B cell (primary cell): ENCODE data around the gene RRAD. TPM values are rescaled to one million over a fixed set of nuclear protein-coding genes. Genes with fewer than 3 reads are reported as not detected.

Experiments used
- ATAC-seq: fragments of 200-7000 bp; cut with Tn5 transposase; one replicate; pipeline ENCODE4 v1.10.0; 2021; ENCODE audit warnings: low read depth, mild to moderate bottlenecking, moderate number of reproducible peaks, moderate library complexity
- CTCF ChIA-PET: fragments of 350-600 bp; sonication (Branson Sonifier 250); formaldehyde crosslinking; loops from one replicate; lab custom pipeline; 2021; ENCODE audit warnings: antibody characterized with exemption, inconsistent platforms; lab: Charles Lee
- POLR2A ChIA-PET: fragments of 350-600 bp; sonication (Branson Sonifier 250); formaldehyde crosslinking; loops from one replicate; lab custom pipeline; 2021; ENCODE audit warnings: antibody characterized with exemption; lab: Charles Lee
- DNase-seq: peaks from one replicate; pipeline ENCODE4 v3.0.0; 2013
- H2AFZ ChIP-seq: 2 replicates; pipeline ENCODE4 v1.6.1; 2012; ENCODE audit warnings: mild to moderate bottlenecking, low read depth, low read length; ENCODE audit not compliant: insufficient read depth, poor library complexity, severe bottlenecking
- H3K27ac ChIP-seq, 2 donors: 1 replicate in 1 of 2; 2 replicates in 1 of 2; pipeline ENCODE4 v1.5.1; 2012 to 2013; ENCODE audit warnings: low read length in 2 of 2, mild to moderate bottlenecking in 2 of 2, moderate library complexity in 1 of 2
- H3K27me3 ChIP-seq, 4 experiments: fragments of 200-600 bp in 1 of 4; sonication (generic) in 1 of 4; replicated peaks in 1 of 4; 1 replicate in 2 of 4; 2 replicates in 2 of 4; pipeline versions ENCODE4 v1.6.1 to v1.7.0; 2013 to 2016; ENCODE audit warnings: low read length in 3 of 4, mild to moderate bottlenecking in 2 of 4, mixed read lengths in 1 of 4, moderate library complexity in 1 of 4; ENCODE audit not compliant: insufficient read depth in 4 of 4, control insufficient read depth in 3 of 4; ENCODE audit errors: control extremely low read depth in 1 of 4
- H3K36me3 ChIP-seq, 2 experiments: replicated peaks in 1 of 2; 1 replicate in 1 of 2; 2 replicates in 1 of 2; pipeline versions ENCODE4 v1.6.1 to v1.7.1; 2013; ENCODE audit warnings: low read length in 1 of 2; ENCODE audit not compliant: insufficient read depth in 2 of 2, control insufficient read depth in 1 of 2; ENCODE audit errors: control extremely low read depth in 1 of 2, extremely low read depth in 1 of 2
- H3K4me1 ChIP-seq, 2 donors: fragments of 200-600 bp in 1 of 2; sonication (generic) in 1 of 2; 1 replicate in 1 of 2; 2 replicates in 1 of 2; pipeline versions ENCODE4 v1.5.1 to v1.6.1; 2013 to 2017; ENCODE audit warnings: low read length in 2 of 2; ENCODE audit not compliant: control insufficient read depth in 2 of 2, insufficient read depth in 2 of 2
- H3K4me2 ChIP-seq: replicated peaks from 2 replicates; pipeline ENCODE3; 2012; ENCODE audit warnings: mild to moderate bottlenecking, low read depth, low read length; ENCODE audit not compliant: poor library complexity, severe bottlenecking
- H3K4me3 ChIP-seq, 5 experiments: fragments of 200-600 bp in 1 of 5; sonication (generic) in 1 of 5; 1 replicate in 3 of 5; 2 replicates in 2 of 5; pipeline versions ENCODE4 v1.5.1 to v1.7.0; 2011 to 2016; ENCODE audit warnings: low read length in 4 of 5, mild to moderate bottlenecking in 4 of 5, low read depth in 2 of 5, control low read depth in 1 of 5, moderate library complexity in 1 of 5; ENCODE audit not compliant: insufficient read depth in 1 of 5; ENCODE audit errors: control extremely low read depth in 1 of 5, extremely low read depth in 1 of 5
- H3K79me2 ChIP-seq: fragments of 200-600 bp; sonication (generic); one replicate; pipeline ENCODE4 v1.6.0; 2016; ENCODE audit warnings: low read length; ENCODE audit not compliant: control insufficient read depth, insufficient read depth
- H3K9ac ChIP-seq: fragments of 200-600 bp; sonication (generic); 2 replicates; pipeline ENCODE4 v1.6.1; 2017; ENCODE audit warnings: mild to moderate bottlenecking, low read length, moderate library complexity
- H3K9me3 ChIP-seq, 3 donors: one replicate each; pipeline versions ENCODE4 v1.6.1 to v1.7.1; 2013; ENCODE audit warnings: low read length in 2 of 3; ENCODE audit not compliant: control insufficient read depth in 2 of 3, insufficient read depth in 1 of 3; ENCODE audit errors: control extremely low read depth in 1 of 3
- H4K20me1 ChIP-seq: 2 replicates; pipeline ENCODE4 v1.6.0; 2012; ENCODE audit warnings: mild to moderate bottlenecking, low read length; ENCODE audit not compliant: insufficient read depth, control insufficient read depth, poor library complexity, severe bottlenecking
- H3K27ac Mint-ChIP-seq: one replicate; pipeline ENCODE4 v1.8.0; 2021; ENCODE audit warnings: mixed read lengths
- H3K27me3 Mint-ChIP-seq: one replicate; pipeline ENCODE4 v1.8.0; 2021; ENCODE audit warnings: mixed read lengths
- H3K4me1 Mint-ChIP-seq: one replicate; pipeline ENCODE4 v1.8.0; 2021; ENCODE audit warnings: mixed read lengths
- H3K4me3 Mint-ChIP-seq: one replicate; pipeline ENCODE4 v1.8.0; 2021; ENCODE audit warnings: mixed read lengths
- H3K9me3 Mint-ChIP-seq: one replicate; pipeline ENCODE4 v1.8.0; 2022; ENCODE audit warnings: mixed read lengths; ENCODE audit not compliant: insufficient read depth
- EZH2 ChIP-seq: IDR thresholded peaks from 2 replicates; pipeline ENCODE4 v1.6.1; 2012; ENCODE audit warnings: borderline replicate concordance, low read depth, mild to moderate bottlenecking, moderate library complexity, low read length; ENCODE audit not compliant: insufficient read depth, poor library complexity, severe bottlenecking
- WGBS: methylation state at CpG from one replicate; pipeline ENCODE4 v1.1.5; 2013; ENCODE audit warnings: missing lambda C conversion rate; ENCODE audit not compliant: insufficient coverage; 5-methylcytosine and 5-hydroxymethylcytosine counted together
- intact Hi-C: fragments of 100-400 bp; cut with micrococcal nuclease; formaldehyde crosslinking; loops from one replicate; pipeline ENCODE4 v1.10.0; 2022
- polyA plus RNA-seq: library from polyadenylated mRNA; depleted of rRNA; stranded (reverse); fragments of >200 nt; gene quantifications from 2 replicates; pipeline ENCODE4 v1.2.3, GENCODE V29; 2012
- total RNA-seq, 2 donors: library from RNA; stranded (reverse); fragments of 120-200 nt in 1 of 2; gene quantifications; 1 replicate in 1 of 2; 2 replicates in 1 of 2; pipeline versions ENCODE4 v1.2.3 to v1.2.4, GENCODE V29; 2013 to 2022
- TF ChIP-seq, protein P1 (sequence below): fragments of 200-600 bp; IDR thresholded peaks from one replicate; pipeline ENCODE4 v1.8.0; 2022; ENCODE audit warnings: antibody characterized with exemption, mild to moderate bottlenecking

Gene RRAD
- total and polyA plus RNA-seq, 2 donors (not counting 1 experiment from before 2014, with no cell fraction given) = 0.64 to 1.9 TPM

DNA sequence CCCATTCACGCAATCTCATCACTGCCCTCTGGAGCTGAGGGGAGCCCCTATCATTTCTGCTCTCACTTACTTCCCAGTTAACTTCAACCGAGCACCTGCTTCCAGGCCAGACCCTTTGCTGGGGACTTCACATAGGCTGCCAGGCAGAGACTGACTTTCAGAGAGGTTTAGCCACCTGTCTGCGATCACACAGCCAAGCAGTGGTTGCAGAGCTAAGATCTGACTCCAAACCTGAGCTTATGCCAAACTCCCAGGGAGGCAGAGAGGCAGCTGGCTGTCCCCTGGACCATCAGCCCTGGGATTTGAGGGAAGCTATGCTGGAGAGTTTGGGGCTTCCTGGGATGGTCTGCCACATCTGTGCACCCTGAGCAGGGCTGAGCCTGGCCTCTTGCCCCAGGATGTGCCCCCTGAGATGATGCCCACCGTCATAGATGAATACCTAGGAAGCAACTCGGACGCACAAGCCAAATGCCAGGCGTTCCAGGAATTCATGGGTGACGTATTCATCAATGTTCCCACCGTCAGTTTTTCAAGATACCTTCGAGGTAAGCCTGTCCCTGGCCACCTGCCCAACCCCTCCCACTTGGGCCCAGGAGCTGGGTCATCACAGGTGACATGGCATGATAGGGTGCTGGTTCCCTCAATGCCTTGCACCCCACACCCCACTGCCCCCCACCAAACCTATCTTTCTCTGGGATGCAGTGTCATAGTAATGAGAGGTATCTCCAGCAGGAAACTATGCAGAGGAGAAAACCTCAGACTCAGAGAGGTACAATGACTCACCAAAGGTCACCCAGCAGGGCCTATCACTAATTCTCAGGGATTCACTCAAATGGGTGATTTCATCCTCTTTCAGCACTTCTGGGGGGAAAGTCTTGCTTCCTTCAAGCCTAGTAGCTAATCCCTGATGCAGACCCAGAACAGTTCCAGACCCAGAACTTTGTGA is 45.7 kb upstream of the RRAD start:
- no peaks in the 10 kb centered on the region for H3K9me3 Mint-ChIP-seq
- Histone ChIP-seq H3K36me3 (no peaks in the 10 kb centered on the region), H4K20me1 (no peaks in the 10 kb centered on the region), H3K4me3 (no peak overlapping the region), H3K9me3 (no peaks in the 10 kb centered on the region), H3K9ac (no peak overlapping the region), H3K79me2 (no peaks in the 10 kb centered on the region), H3K4me2 (no peak overlapping the region), H2AFZ (no peak overlapping the region), H3K27ac (no peak overlapping the region), H3K4me1 (no peaks in the 10 kb centered on the region), H3K27me3 (peaks cover 0 to 5% (median 0%) of the 10 kb centered on the region in 4 experiments)
- H3K27ac Mint-ChIP-seq = no peak overlapping the region
- intact Hi-C loops = no loop called here
- CTCF ChIA-PET = interaction anchor here (0.8 to 2.4 kb wide), 2 partner anchors 10 to 184 kb away, joined by 3 to 8 read pairs; partner anchors contain the start of gene CES3
- 88% methylated on average over 10 of the region's 10 CpGs for WGBS
- H3K27me3 Mint-ChIP-seq = peaks cover 9% of the 10 kb centered on the region
- POLR2A ChIA-PET = no interaction called here
- no peak for ATAC-seq
- TF ChIP-seq, protein P1, sequence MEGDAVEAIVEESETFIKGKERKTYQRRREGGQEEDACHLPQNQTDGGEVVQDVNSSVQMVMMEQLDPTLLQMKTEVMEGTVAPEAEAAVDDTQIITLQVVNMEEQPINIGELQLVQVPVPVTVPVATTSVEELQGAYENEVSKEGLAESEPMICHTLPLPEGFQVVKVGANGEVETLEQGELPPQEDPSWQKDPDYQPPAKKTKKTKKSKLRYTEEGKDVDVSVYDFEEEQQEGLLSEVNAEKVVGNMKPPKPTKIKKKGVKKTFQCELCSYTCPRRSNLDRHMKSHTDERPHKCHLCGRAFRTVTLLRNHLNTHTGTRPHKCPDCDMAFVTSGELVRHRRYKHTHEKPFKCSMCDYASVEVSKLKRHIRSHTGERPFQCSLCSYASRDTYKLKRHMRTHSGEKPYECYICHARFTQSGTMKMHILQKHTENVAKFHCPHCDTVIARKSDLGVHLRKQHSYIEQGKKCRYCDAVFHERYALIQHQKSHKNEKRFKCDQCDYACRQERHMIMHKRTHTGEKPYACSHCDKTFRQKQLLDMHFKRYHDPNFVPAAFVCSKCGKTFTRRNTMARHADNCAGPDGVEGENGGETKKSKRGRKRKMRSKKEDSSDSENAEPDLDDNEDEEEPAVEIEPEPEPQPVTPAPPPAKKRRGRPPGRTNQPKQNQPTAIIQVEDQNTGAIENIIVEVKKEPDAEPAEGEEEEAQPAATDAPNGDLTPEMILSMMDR = no peak
- no peak for TF ChIP-seq EZH2
- H3K4me3 Mint-ChIP-seq = no peak overlapping the region
- DNase-seq = no peak
- no peaks in the 10 kb centered on the region for H3K4me1 Mint-ChIP-seq

DNA sequence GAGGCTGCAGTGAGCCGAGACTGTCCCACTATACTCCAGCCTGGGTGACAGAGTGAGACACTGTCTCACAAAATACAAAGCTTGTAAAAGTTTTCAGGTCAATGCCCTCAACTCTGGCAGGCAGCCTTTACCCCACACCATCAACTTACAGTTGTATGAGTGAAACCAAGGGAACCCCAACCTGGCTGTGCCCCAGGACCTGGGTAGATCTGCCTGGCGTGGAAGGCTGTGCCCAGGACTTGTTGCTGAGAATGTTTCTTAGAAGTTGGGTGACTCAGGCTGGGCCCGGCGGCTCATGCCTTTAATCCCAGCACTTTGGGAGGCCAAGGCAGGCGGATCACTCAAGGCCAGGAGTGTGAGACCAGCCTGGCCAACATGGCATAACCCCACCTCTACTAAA is 43.5 kb upstream of the RRAD start:
- Histone ChIP-seq H3K36me3 (no peaks in the 10 kb centered on the region), H3K4me1 (no peaks in the 10 kb centered on the region), H4K20me1 (no peaks in the 10 kb centered on the region), H3K79me2 (no peaks in the 10 kb centered on the region), H3K4me2 (no peak overlapping the region), H3K27ac (no peak overlapping the region), H3K9me3 (no peaks in the 10 kb centered on the region), H3K27me3 (peaks cover 0 to 2% (median 0%) of the 10 kb centered on the region in 4 experiments), H3K9ac (no peak overlapping the region), H2AFZ (no peak overlapping the region), H3K4me3 (no peak overlapping the region)
- ATAC-seq (no peak), DNase-seq (no peak)
- Mint-ChIP-seq H3K4me1 (no peaks in the 10 kb centered on the region), H3K4me3 (no peak overlapping the region), H3K9me3 (no peaks in the 10 kb centered on the region), H3K27ac (no peak overlapping the region), H3K27me3 (no peaks in the 10 kb centered on the region)
- ChIA-PET POLR2A (no interaction called here), CTCF (interaction anchor here (0.6 to 0.9 kb wide), 2 partner anchors 13 to 186 kb away, joined by 3 read pairs; no protein-coding TSS in a partner anchor)
- intact Hi-C loops = no loop called here
- 100% methylated on average over 4 of the region's 5 CpGs for WGBS
- TF ChIP-seq, protein P1 = no peak
- no peak for TF ChIP-seq EZH2
